Measurements from ENCODE around the gene PCYT1A.
A peak's percentile ranks its signal among the peaks of the same experiment; 100 is the strongest.

PCYT1A gene

GRCh38 chr3:196220587-196220986 is 66.9 kb downstream of the PCYT1A start:
- TF ChIP-seq CTCF (IDR thresholded peaks at IDR 0.05; ENCODE audit: low read depth, low read length, missing control alignments) = no peak

GRCh38 chr3:196219970-196220311 is 67.6 kb downstream of the PCYT1A start:
- no peak for TF ChIP-seq CTCF (IDR thresholded peaks at IDR 0.05; ENCODE audit: low read depth, low read length, missing control alignments)
- no peak for DNase-seq (ENCODE audit: extremely low read depth, low read depth)

More at GRCh38 chr3:196220587-196220986, 66.9 kb downstream of the PCYT1A start:
- no peak for DNase-seq (ENCODE audit: extremely low read depth, low read depth)
- no peak overlapping the region for H3K4me3 ChIP-seq (replicated peaks; ENCODE audit: low read depth, low read length)

GRCh38 chr3:196219194-196219969 is 68.1 kb downstream of the PCYT1A start:
- peak overlapping the region; percentile 13 for H3K4me3 ChIP-seq (replicated peaks; ENCODE audit: low read depth, low read length)
- peak; percentile 89 for DNase-seq (ENCODE audit: extremely low read depth, low read depth)

More at GRCh38 chr3:196219970-196220311, 67.6 kb downstream of the PCYT1A start:
- H3K4me3 ChIP-seq (replicated peaks; ENCODE audit: low read depth, low read length) = no peak overlapping the region

GRCh38 chr3:196218155-196218712 is 69.3 kb downstream of the PCYT1A start:
- DNase-seq (ENCODE audit: extremely low read depth, low read depth) = no peak
- no peak overlapping the region for H3K4me3 ChIP-seq (replicated peaks; ENCODE audit: low read depth, low read length)
- no peak for TF ChIP-seq CTCF (IDR thresholded peaks at IDR 0.05; ENCODE audit: low read depth, low read length, missing control alignments)

More at GRCh38 chr3:196219194-196219969, 68.1 kb downstream of the PCYT1A start:
- TF ChIP-seq CTCF (IDR thresholded peaks at IDR 0.05; ENCODE audit: low read depth, low read length, missing control alignments) = no peak

GRCh38 chr3:196217307-196218154 is 70.0 kb downstream of the PCYT1A start:
- no peak for TF ChIP-seq CTCF (IDR thresholded peaks at IDR 0.05; ENCODE audit: low read depth, low read length, missing control alignments)
- no peak overlapping the region for H3K4me3 ChIP-seq (replicated peaks; ENCODE audit: low read depth, low read length)
- no peak for DNase-seq (ENCODE audit: extremely low read depth, low read depth)

- TF ChIP-seq CTCF (IDR thresholded peaks at IDR 0.05; ENCODE audit: low read depth, low read length, missing control alignments) = no peak
- no peak for DNase-seq (ENCODE audit: extremely low read depth, low read depth)
- H3K4me3 ChIP-seq (replicated peaks; ENCODE audit: low read depth, low read length) = no peak overlapping the region
Observed at GRCh38 chr3:196216681-196217211, 70.8 kb downstream of the PCYT1A start.

Measured in HFF-Myc (cell line).